ENCODE results near the gene KCTD7. TPM values are rescaled to one million over a fixed set of nuclear protein-coding genes. Genes with fewer than 3 reads are reported as not detected.
"Not testable (repeated sequence)": the region's sequence is repeated elsewhere in the genome, so short reads cannot be mapped to it uniquely, and the experiment has no call there.

KCTD7 gene
- total RNA-seq, 4 donors from 2014 or later, result 9.4 to 22.5 (median 15.1) TPM

- peak; percentile 100 for DNase-seq (ENCODE audit: extremely low spot score)
- intact Hi-C loops (cut with DNase I), result loop anchor here (2.0 to 10.0 kb wide), 4 partner anchors 26 to 190 kb away; partner anchors contain the start of gene KCTD7
- H3K36me3 ChIP-seq, result no peaks in the 10 kb centered on the region
- H3K27ac ChIP-seq (replicated peaks in 1 of 4), result peak overlapping the region; percentile 93 to 99 (median 98)
- no peaks in the 10 kb centered on the region for H3K27me3 ChIP-seq
- H3K4me3 ChIP-seq, result peak overlapping the region; percentile 86 to 94 (median 93)
- WGBS, result 5% methylated on average over 30 of the region's 92 CpGs
- H3K9me3 ChIP-seq, result no peaks in the 10 kb centered on the region
- peaks cover 19 to 28% (median 26%) of the 10 kb centered on the region in 4 donors for H3K4me1 ChIP-seq
- TF ChIP-seq CTCF (IDR thresholded peaks at IDR 0.05) (peak in 1 of 3 experiments; percentile 1), POLR2AphosphoS5 (IDR thresholded peaks at IDR 0.05) (peak; percentile 100), EP300 (IDR thresholded peaks at IDR 0.05) (no peak), POLR2A (IDR thresholded peaks at IDR 0.05; ENCODE audit: low read depth) (peak; percentile 94)
Measured at GRCh38 chr7:66654275-66655112, 25.8 kb downstream of the KCTD7 start.

GRCh38 chr7:66655113-66655806 lies 26.6 kb downstream of the KCTD7 start:
- H3K36me3 ChIP-seq; H3K9me3 ChIP-seq; DNase-seq (ENCODE audit: extremely low spot score); H3K27me3 ChIP-seq: not testable (repeated sequence)
- Histone ChIP-seq H3K27ac (replicated peaks in 1 of 4) (peak overlapping the region; percentile 93 to 99 (median 98)), H3K4me3 (peak overlapping the region; percentile 86 to 94 (median 93)), H3K4me1 (peaks cover 19 to 28% (median 26%) of the 10 kb centered on the region in 4 donors)
- TF ChIP-seq CTCF (IDR thresholded peaks at IDR 0.05) (peak in 1 of 3 experiments; percentile 26), POLR2AphosphoS5 (IDR thresholded peaks at IDR 0.05) (peak in 1 of 2 donors; percentile 28)
- 11% methylated on average over 18 of the region's 28 CpGs for WGBS
- intact Hi-C loops (cut with DNase I), result loop anchor here (2.0 to 10.0 kb wide), 4 partner anchors 26 to 190 kb away; partner anchors contain the start of gene KCTD7

GRCh38 chr7:66655826-66656485 lies 27.3 kb downstream of the KCTD7 start:
- H3K36me3 ChIP-seq; H3K27me3 ChIP-seq; DNase-seq (ENCODE audit: extremely low spot score); H3K9me3 ChIP-seq: not testable (repeated sequence)
- Histone ChIP-seq H3K27ac (replicated peaks in 1 of 4) (peak overlapping the region; percentile 93 to 99 (median 98)), H3K4me1 (peaks cover 19 to 28% (median 26%) of the 10 kb centered on the region in 4 donors), H3K4me3 (peak overlapping the region; percentile 86 to 94 (median 93))
- intact Hi-C loops (cut with DNase I), result loop anchor here (2.0 to 10.0 kb wide), 4 partner anchors 27 to 189 kb away; partner anchors contain the start of gene KCTD7
- WGBS, result 56% methylated on average over 11 of the region's 11 CpGs

GRCh38 chr7:66657798-66658197 lies 29.1 kb downstream of the KCTD7 start:
- 48% methylated on average over 2 of the region's 2 CpGs for WGBS
- Histone ChIP-seq H3K4me1 (peaks cover 19 to 38% (median 26%) of the 10 kb centered on the region in 4 donors), H3K9me3 (no peaks in the 10 kb centered on the region), H3K36me3 (no peaks in the 10 kb centered on the region), H3K27ac (replicated peaks in 1 of 4) (no peak overlapping the region), H3K27me3 (no peaks in the 10 kb centered on the region), H3K4me3 (no peak overlapping the region)
- intact Hi-C loops (cut with DNase I), result loop anchor here (10.0 kb wide), 3 partner anchors 63 to 187 kb away; no protein-coding TSS in a partner anchor
- no peak for DNase-seq (ENCODE audit: extremely low spot score)
- TF ChIP-seq POLR2AphosphoS5 (IDR thresholded peaks at IDR 0.05) (no peak), POLR2A (IDR thresholded peaks at IDR 0.05; ENCODE audit: low read depth) (no peak), CTCF (IDR thresholded peaks at IDR 0.05) (no peak), EP300 (IDR thresholded peaks at IDR 0.05) (no peak)

Measured in esophagus muscularis mucosa (tissue), 4 donors.